HepG2 (cell line): ENCODE measurements around the gene APOA1. TPM values are rescaled to one million over a fixed set of nuclear protein-coding genes. Genes with fewer than 3 reads are reported as not detected.

Experiments
- ATF3 ChIP-seq: sonication (generic); formaldehyde crosslinking; IDR thresholded peaks from 2 replicates; pipeline ENCODE4 v1.4.0; 2020; ENCODE audit warnings: missing genetic modification reagents
- CHD4 ChIP-seq: fragments of 200-600 bp; sonication (generic); IDR thresholded peaks from 2 replicates; pipeline ENCODE4 v1.7.0; 2017; ENCODE audit warnings: mild to moderate bottlenecking, low read length, borderline replicate concordance
- GABPB1 ChIP-seq: IDR thresholded peaks from 2 replicates; pipeline ENCODE4 v1.6.1; 2016; ENCODE audit warnings: mild to moderate bottlenecking, missing genetic modification reagents, moderate library complexity, missing compliant biosample characterization
- KAT2B ChIP-seq: fragments of 150-350 bp; IDR thresholded peaks from 2 replicates; pipeline ENCODE4 v1.6.1; 2014; ENCODE audit warnings: low read depth, low read length, borderline replicate concordance
- MXD1 ChIP-seq: sonication (generic); formaldehyde crosslinking; IDR thresholded peaks from 2 replicates; pipeline ENCODE4 v1.4.0; 2020; ENCODE audit warnings: mild to moderate bottlenecking, missing genetic modification reagents
- NFKB2 ChIP-seq: sonication (generic); formaldehyde crosslinking; IDR thresholded peaks from 2 replicates; pipeline ENCODE4 v1.4.0; 2020; ENCODE audit warnings: missing genetic modification reagents, borderline replicate concordance
- SRSF4 ChIP-seq: fragments of 200-400 bp; formaldehyde crosslinking; IDR thresholded peaks from one replicate; pipeline ENCODE4 v1.6.1; 2018; ENCODE audit warnings: mild to moderate bottlenecking, low read depth, low read length, moderate library complexity; ENCODE audit not compliant: poor library complexity, severe bottlenecking
- TEAD2 ChIP-seq: sonication (generic); formaldehyde crosslinking; IDR thresholded peaks from 2 replicates; pipeline ENCODE4 v1.9.0; 2021; ENCODE audit warnings: missing genetic modification reagents
- ZNF124 ChIP-seq: sonication (generic); formaldehyde crosslinking; IDR thresholded peaks from 2 replicates; pipeline ENCODE4 v1.4.0; 2020; ENCODE audit warnings: missing genetic modification reagents
- ZNF138 ChIP-seq: sonication (generic); formaldehyde crosslinking; IDR thresholded peaks from 2 replicates; pipeline ENCODE4 v1.5.0; 2020; ENCODE audit warnings: mild to moderate bottlenecking, low read depth, missing genetic modification reagents
- ZNF33A ChIP-seq: sonication (generic); formaldehyde crosslinking; IDR thresholded peaks from 2 replicates; pipeline ENCODE4 v1.5.1; 2020; ENCODE audit warnings: missing genetic modification reagents, mild to moderate bottlenecking, moderate library complexity, borderline replicate concordance
- ZNF564 ChIP-seq: sonication (generic); formaldehyde crosslinking; IDR thresholded peaks from 2 replicates; pipeline ENCODE4 v1.8.1; 2023; ENCODE audit warnings: mild to moderate bottlenecking, missing genetic modification reagents
- ZNF609 ChIP-seq: sonication (generic); formaldehyde crosslinking; IDR thresholded peaks from 2 replicates; pipeline ENCODE4 v1.4.0; 2020; ENCODE audit warnings: mild to moderate bottlenecking, missing genetic modification reagents, borderline replicate concordance
- ZNF768 ChIP-seq: sonication (generic); formaldehyde crosslinking; IDR thresholded peaks from 2 replicates; pipeline ENCODE4 v1.4.0; 2020; ENCODE audit warnings: missing genetic modification reagents
- ZNF772 ChIP-seq: sonication (generic); formaldehyde crosslinking; IDR thresholded peaks from 2 replicates; pipeline ENCODE4 v1.5.0; 2020; ENCODE audit warnings: mild to moderate bottlenecking, missing genetic modification reagents
- polyA plus RNA-seq, 8 experiments: library from polyadenylated mRNA; depleted of rRNA in 3 of 8; stranded (reverse) in 7 of 8; unstranded in 1 of 8; fragments of >200 nt; fragmentation: Illumina TruSeq in 4 of 8; extraction: Trizol in 4 of 8; gene quantifications; 2 replicates each; pipeline versions ENCODE4 v1.2.1 to v1.2.3, GENCODE V29; 2011 to 2016; ENCODE audit warnings: low read depth in 4 of 8, missing spikeins in 1 of 8, mixed read lengths in 1 of 8; ENCODE audit not compliant: insufficient read depth in 1 of 8
- total RNA-seq, 5 experiments: library from RNA; depleted of rRNA; stranded (reverse); fragments of >200 nt; fragmentation: Illumina TruSeq; extraction: Trizol; gene quantifications; 2 replicates each; pipeline ENCODE4 v1.2.3, GENCODE V29; 2016; ENCODE audit warnings: low read depth in 1 of 5
- TF ChIP-seq, protein P1 (sequence below): sonication (generic); formaldehyde crosslinking; IDR thresholded peaks from 2 replicates; pipeline ENCODE4 v1.4.0; 2020; ENCODE audit warnings: missing genetic modification reagents
- TF ChIP-seq, protein P2 (sequence below): sonication (generic); formaldehyde crosslinking; conservative IDR thresholded peaks from 2 replicates; pipeline ENCODE4 v1.8.0; 2022; ENCODE audit warnings: low read depth, missing genetic modification reagents
- TF ChIP-seq, protein P3 (sequence below): IDR thresholded peaks from 2 replicates; pipeline ENCODE4 v1.6.1; 2018; ENCODE audit warnings: missing genetic modification reagents
- TF ChIP-seq, protein P4 (sequence below): sonication (generic); formaldehyde crosslinking; IDR thresholded peaks from 2 replicates; pipeline ENCODE4 v1.8.1; 2023; ENCODE audit warnings: mild to moderate bottlenecking, missing genetic modification reagents, borderline replicate concordance

Gene APOA1
- total and polyA plus RNA-seq, 2 of the 13 experiments (the other 11 are each of a cell fraction or from before 2014, with no cell fraction given), result 1,973 to 5,485 TPM

GRCh38 chr11:116807601-116808261, 29.7 kb downstream of the APOA1 start (continued):
- no peak for TF ChIP-seq MXD1
- 0 out of 2 replicates have a peak, but pooled peaks have one; percentile 6 for TF ChIP-seq GABPB1 (CRISPR knock-in tag)
- TF ChIP-seq, protein P1, sequence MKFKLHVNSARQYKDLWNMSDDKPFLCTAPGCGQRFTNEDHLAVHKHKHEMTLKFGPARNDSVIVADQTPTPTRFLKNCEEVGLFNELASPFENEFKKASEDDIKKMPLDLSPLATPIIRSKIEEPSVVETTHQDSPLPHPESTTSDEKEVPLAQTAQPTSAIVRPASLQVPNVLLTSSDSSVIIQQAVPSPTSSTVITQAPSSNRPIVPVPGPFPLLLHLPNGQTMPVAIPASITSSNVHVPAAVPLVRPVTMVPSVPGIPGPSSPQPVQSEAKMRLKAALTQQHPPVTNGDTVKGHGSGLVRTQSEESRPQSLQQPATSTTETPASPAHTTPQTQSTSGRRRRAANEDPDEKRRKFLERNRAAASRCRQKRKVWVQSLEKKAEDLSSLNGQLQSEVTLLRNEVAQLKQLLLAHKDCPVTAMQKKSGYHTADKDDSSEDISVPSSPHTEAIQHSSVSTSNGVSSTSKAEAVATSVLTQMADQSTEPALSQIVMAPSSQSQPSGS (CRISPR knock-in tag), result no peak
- TF ChIP-seq ZNF609, result no peak
- TF ChIP-seq CHD4, result no peak
- TF ChIP-seq ZNF564 (CRISPR knock-in tag), result no peak
- TF ChIP-seq ATF3, result no peak
- TF ChIP-seq, protein P2, sequence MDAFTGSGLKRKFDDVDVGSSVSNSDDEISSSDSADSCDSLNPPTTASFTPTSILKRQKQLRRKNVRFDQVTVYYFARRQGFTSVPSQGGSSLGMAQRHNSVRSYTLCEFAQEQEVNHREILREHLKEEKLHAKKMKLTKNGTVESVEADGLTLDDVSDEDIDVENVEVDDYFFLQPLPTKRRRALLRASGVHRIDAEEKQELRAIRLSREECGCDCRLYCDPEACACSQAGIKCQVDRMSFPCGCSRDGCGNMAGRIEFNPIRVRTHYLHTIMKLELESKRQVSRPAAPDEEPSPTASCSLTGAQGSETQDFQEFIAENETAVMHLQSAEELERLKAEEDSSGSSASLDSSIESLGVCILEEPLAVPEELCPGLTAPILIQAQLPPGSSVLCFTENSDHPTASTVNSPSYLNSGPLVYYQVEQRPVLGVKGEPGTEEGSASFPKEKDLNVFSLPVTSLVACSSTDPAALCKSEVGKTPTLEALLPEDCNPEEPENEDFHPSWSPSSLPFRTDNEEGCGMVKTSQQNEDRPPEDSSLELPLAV (CRISPR knock-in tag), result no peak
- TF ChIP-seq TEAD2 (CRISPR knock-in tag), result no peak
- no peak for TF ChIP-seq KAT2B
- TF ChIP-seq ZNF772 (CRISPR knock-in tag), result peak; percentile 3; the same call in 1 of the 2 replicates
- no peak for TF ChIP-seq SRSF4
- TF ChIP-seq ZNF124 (CRISPR knock-in tag), result no peak
- no peak for TF ChIP-seq ZNF768 (CRISPR knock-in tag)
- TF ChIP-seq NFKB2 (CRISPR knock-in tag), result 0 out of 2 replicates have a peak, but pooled peaks have one; percentile 51
- TF ChIP-seq, protein P3, sequence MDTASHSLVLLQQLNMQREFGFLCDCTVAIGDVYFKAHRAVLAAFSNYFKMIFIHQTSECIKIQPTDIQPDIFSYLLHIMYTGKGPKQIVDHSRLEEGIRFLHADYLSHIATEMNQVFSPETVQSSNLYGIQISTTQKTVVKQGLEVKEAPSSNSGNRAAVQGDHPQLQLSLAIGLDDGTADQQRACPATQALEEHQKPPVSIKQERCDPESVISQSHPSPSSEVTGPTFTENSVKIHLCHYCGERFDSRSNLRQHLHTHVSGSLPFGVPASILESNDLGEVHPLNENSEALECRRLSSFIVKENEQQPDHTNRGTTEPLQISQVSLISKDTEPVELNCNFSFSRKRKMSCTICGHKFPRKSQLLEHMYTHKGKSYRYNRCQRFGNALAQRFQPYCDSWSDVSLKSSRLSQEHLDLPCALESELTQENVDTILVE (CRISPR knock-in tag), result 0 out of 2 replicates have a peak, but pooled peaks have one; percentile 48
- TF ChIP-seq ZNF138, result peak; percentile 72; the same call in 1 of the 2 replicates
- TF ChIP-seq ZNF33A (CRISPR knock-in tag), result no peak
- TF ChIP-seq, protein P4, sequence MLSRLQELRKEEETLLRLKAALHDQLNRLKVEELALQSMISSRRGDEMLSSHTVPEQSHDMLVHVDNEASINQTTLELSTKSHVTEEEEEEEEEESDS (CRISPR knock-in tag), result no peak
